ENCODE measurements around the gene C17orf100.
"Not testable (repeated sequence)": the region's sequence is repeated elsewhere in the genome, so short reads cannot be mapped to it uniquely, and the experiment has no call there.

Gene C17orf100

DNA sequence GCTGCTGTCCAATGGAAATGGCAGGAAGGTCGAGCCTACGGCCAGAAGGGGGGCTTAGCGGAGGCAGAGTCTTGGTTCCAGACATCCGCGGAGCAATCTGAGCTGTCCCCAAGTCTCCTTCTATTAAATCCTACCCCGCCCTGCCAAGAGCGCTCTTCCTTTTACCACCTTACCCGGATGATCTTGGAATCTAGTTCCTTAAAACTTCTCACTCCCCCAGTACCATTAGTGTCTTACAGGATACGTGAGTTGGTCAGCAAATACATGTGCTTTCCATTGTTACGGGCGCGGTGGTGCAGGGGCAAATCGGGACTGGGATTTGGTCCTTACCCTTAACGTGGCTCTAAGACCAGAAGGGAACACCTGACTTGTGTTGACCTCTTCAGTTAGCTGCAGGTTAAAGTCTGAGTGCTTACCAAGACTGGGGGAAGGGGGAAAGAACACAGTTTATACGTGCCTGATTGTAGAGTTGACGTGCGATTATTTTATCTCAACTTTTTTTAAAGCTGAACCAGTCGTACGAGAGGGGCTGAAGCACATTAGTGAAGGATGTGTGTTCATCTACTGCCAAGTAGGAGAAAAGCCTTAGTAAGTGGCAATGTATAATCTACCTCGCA is 10.2 kb upstream of the C17orf100 start:
- peak; percentile 52 for DNase-seq

GRCh38 chr17:6642592-6642991 is 9.0 kb upstream of the C17orf100 start:
- no peak for DNase-seq

- no peak for DNase-seq
These were observed 8.0 kb upstream of the C17orf100 start for GRCh38 chr17:6643451-6644125.

DNA sequence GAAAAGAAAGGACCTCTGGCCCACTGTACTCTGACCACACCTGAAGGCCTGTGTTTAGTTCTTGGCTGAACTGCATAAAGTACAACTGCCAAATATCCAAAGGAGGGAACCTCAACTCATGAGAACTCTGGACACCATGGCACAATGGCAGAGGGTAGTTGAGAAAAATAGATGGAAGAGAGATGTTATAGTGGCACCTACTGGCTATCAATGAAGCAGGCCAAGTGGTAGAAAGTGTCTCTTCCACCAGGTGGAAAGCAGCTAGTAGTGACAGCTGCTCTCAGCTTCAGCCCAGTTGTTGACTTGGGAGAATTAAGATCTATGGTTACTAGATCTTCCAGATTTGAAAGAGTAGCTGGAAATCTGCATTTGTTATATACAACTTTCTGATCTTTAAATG is 3.4 kb upstream of the C17orf100 start:
- DNase-seq = peak; percentile 18

DNA sequence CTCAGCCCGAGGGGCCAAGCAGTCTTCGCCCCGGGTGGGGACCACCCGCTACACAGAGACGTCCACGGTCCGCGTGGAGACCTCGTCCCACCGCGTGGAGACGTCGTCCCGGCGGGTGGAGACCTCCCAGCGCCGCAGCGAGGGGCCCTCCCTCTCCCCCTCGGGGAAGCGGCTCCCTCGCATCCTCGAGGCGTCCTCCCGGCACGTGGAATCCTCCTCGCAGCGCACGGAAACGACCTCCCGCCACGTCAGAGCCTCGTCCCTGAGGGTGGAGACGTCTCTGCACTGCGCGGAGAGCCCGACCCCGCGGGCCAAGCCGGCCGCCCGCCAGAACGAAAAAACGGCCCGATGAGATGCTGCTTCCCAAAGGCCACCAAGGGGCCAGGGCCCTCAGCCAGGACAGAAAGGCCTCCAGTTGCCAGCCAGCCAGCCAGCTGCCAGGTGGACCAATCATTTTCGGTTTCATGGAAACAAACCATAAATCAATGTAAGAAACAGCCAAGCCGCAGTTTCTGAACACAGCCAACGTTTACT is 424 bp downstream of the C17orf100 start:
- peak; percentile 12 for DNase-seq

DNA sequence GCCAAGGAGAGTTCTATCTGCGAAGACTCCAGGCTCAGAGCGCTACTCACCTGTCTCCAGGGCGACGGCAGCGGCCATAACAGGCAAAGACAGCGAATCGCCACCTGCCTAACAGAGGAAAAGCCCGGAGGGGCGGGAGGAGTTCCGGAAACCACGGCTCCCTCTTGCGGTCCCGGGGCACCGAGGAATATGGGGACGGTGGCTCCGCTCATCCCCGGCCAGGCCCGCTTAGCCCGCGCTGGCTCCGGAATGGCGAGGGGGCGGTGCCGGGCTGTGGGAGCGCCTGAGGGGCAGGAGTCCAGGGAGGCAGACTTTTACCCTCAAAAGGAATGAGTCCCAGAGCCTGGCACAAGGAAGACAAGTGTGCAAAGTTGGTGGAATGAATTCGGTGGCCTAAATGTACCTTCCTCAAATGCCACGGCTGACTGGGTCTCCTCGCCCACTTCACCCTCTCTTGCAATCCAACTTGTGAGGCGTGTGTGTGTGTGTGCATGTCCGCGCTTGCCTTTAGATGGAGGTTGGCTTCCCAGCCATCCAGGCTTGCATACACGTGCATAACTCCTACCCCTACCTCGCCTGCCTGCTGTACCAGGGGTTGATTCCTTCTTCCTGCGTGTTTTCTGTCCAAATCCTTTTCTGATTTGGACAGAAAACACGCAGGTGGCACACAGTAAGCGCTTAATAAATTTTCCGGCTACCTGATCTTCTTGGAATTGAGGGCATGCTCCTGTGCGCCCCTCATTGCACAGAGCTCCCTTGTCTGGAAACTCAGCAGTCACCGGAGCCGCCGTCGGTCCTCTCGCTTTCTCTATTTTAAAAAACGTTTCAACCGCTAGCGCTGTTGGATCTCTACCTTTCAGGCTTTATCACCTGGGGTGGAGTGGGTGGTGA is 3.5 kb downstream of the C17orf100 start:
- peak; percentile 58 for DNase-seq

GRCh38 chr17:6655732-6656361 is 4.3 kb downstream of the C17orf100 start:
- not testable (repeated sequence) for DNase-seq

GRCh38 chr17:6656797-6657632 is 5.5 kb downstream of the C17orf100 start:
- not testable (repeated sequence) for DNase-seq

DNA sequence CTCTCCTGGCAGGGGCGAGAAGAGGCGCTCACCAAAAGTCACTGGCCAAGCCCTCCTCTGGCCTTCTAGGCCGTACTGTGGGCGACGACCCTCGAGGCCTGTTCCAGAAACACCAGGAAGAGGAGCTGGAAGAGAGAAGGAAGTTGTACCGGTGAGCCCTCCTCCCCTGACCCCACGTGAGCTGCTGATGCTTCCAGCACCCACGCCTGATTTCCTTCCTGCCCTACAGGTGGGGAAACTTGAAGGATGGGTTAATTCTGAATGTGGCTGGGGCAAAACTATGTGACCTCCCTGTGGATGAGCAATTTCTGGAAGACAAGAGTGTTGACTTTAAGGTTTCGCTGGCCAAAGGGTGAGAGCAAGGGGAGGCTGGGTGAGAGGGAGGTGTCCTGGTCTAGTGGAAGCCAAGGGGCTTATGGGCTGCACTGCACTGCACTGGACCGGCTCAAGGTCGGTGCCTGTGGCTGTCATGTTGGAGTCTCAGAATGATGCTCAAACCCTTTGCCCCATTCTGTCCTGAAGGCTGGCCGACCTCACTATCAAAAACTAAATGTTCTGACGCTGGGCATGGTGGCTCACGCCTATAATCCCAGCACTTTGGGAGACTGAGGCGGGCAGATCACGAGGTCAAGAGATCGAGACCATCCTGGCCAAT is 6.2 kb downstream of the C17orf100 start:
- no peak for DNase-seq

DNA sequence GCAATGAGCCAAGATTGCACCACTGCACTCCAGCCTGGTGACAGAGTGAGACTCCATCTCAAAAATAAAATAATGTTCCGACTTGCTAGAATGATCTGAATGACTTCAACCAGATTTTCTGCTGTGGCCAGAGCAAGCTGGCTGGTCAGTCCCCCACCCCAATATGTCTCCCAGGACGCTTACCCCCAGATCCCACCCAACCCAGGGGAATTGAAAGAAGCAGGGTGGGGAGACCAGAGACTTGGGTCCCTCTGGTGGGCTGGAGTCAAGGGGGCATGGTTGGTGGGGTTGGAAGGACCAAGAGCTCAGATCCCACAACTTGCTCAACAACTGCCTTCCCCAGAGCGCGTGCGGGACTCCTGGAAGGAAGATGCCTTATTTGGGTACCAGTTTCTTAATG is 6.8 kb downstream of the C17orf100 start:
- DNase-seq = not testable (repeated sequence)

- DNase-seq = no peak
These were observed 8.5 kb downstream of the C17orf100 start for GRCh38 chr17:6660101-6660500.

- DNase-seq = no peak
These were observed 9.4 kb downstream of the C17orf100 start for GRCh38 chr17:6660805-6661463.

- no peak for DNase-seq
These were observed 9.9 kb downstream of the C17orf100 start for GRCh38 chr17:6661464-6661848.

GRCh38 chr17:6663200-6663599 is 11.6 kb downstream of the C17orf100 start:
- not testable (repeated sequence) for DNase-seq

DNA sequence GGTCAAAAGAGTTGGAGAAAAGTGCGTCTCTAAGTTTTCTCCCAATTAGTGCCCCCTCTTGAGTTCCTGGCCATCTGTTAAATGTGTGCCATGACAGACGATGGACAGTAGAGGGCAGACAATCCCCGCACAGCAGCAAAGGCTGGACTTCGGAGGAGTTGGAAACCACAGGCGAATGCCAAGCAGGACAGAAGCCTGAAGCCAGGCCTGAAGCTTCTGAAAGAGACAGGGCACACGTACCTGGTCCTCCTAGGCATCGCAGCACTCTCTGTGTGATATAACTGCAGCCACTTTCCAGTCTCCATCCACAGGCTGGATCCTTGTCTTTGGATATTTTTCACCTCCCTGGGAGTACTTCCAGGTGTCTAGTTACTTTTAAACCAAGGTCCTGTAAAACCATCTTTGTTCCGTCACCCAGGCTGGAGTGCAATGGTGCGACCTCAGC is 14.5 kb downstream of the C17orf100 start:
- DNase-seq = peak; percentile 42

DNA sequence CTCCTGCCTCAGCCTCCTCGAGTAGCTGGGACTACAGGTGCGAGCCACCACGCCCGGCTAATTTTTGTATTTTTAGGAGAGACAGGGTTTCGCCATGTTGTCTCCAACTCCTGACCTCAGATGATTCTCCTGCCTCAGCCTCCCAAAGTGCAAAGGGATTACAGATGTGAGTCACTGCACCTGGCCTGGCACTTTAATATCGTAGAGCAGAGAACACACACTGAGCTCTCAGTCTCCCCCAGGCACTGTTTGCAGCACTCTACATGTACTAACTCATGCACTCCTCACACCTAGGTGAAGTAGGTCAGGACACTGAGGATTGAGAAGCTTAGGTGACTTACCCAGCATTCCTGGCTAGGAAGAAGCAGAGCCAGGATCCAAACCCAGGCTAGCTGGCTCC is 15.0 kb downstream of the C17orf100 start:
- no peak for DNase-seq

- DNase-seq = no peak
These were observed 16.0 kb downstream of the C17orf100 start for GRCh38 chr17:6667516-6667915.

GRCh38 chr17:6668219-6668618 is 16.7 kb downstream of the C17orf100 start:
- no peak for DNase-seq

- DNase-seq = no peak
These were observed 17.3 kb downstream of the C17orf100 start for GRCh38 chr17:6668727-6669425.

Measured in NCI-H2171 treated with DMSO at 0.1 percent for 48 hours (cell line).